Measurements from ENCODE around the gene CD22.

DNA sequence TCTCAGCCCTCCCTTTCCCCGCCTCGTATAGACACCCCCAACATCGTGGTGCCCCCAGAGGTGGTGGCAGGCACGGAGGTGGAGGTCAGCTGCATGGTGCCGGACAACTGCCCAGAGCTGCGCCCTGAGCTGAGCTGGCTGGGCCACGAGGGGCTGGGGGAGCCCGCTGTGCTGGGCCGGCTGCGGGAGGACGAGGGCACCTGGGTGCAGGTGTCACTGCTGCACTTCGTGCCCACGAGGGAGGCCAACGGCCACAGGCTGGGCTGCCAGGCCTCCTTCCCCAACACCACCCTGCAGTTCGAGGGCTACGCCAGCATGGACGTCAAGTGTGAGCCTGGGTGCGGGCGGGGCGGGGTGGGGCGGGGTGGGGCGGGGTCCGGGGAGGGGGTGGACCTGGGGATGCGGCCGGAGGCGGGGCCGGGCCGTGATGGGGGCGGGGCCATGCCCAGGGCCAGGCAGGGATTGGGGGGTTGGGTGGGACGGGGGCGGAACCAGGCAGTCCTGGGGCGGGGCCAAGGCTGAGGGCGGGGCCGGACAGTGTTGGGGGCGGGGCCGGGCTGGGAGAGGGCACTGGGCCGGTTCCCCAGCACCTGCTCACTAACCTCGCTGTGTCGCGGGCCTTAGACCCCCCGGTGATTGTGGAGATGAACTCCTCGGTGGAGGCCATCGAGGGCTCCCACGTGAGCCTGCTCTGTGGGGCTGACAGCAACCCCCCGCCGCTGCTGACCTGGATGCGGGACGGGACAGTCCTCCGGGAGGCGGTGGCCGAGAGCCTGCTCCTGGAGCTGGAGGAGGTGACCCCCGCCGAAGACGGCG, 29.3 kb upstream of the CD22 start:
- TF ChIP-seq, protein P1, sequence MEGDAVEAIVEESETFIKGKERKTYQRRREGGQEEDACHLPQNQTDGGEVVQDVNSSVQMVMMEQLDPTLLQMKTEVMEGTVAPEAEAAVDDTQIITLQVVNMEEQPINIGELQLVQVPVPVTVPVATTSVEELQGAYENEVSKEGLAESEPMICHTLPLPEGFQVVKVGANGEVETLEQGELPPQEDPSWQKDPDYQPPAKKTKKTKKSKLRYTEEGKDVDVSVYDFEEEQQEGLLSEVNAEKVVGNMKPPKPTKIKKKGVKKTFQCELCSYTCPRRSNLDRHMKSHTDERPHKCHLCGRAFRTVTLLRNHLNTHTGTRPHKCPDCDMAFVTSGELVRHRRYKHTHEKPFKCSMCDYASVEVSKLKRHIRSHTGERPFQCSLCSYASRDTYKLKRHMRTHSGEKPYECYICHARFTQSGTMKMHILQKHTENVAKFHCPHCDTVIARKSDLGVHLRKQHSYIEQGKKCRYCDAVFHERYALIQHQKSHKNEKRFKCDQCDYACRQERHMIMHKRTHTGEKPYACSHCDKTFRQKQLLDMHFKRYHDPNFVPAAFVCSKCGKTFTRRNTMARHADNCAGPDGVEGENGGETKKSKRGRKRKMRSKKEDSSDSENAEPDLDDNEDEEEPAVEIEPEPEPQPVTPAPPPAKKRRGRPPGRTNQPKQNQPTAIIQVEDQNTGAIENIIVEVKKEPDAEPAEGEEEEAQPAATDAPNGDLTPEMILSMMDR (IDR thresholded peaks at IDR 0.05), result no peak
- TF ChIP-seq POLR2A (IDR thresholded peaks at IDR 0.05) (no peak), EP300 (IDR thresholded peaks at IDR 0.05) (no peak)

Measured in ovary (tissue), 3 donors.